AG04449 (cell line): ENCODE results near the gene WBP1L.

ENCODE experiments used
- CTCF ChIA-PET: fragments of 350-600 bp; formaldehyde crosslinking; extraction: SDS; loops from one replicate; lab custom pipeline; 2021; ENCODE audit warnings: antibody characterized with exemption; lab: Yijun Ruan, JAX
- POLR2A ChIA-PET: fragments of 400-600, 350-600 bp; formaldehyde crosslinking; extraction: SDS; loops from one replicate; lab custom pipeline; 2020; ENCODE audit warnings: antibody characterized with exemption, inconsistent platforms; lab: Yijun Ruan, JAX
- DNase-seq: peaks from one replicate; pipeline ENCODE4 v3.0.0-alpha.2; 2010; ENCODE audit warnings: low read depth, low spot score
- H3K4me3 ChIP-seq: 2 replicates; pipeline ENCODE4 v1.5.1; 2011; ENCODE audit warnings: low read depth, mild to moderate bottlenecking, control low read depth, low read length
- TF ChIP-seq, protein P1 (sequence below): IDR thresholded peaks from one replicate; pipeline ENCODE4 v1.5.1; 2011; ENCODE audit warnings: mild to moderate bottlenecking, moderate library complexity, low read length, control low read depth, inconsistent platforms; ENCODE audit not compliant: insufficient read depth; ENCODE audit errors: missing control alignments

WBP1L gene

DNA sequence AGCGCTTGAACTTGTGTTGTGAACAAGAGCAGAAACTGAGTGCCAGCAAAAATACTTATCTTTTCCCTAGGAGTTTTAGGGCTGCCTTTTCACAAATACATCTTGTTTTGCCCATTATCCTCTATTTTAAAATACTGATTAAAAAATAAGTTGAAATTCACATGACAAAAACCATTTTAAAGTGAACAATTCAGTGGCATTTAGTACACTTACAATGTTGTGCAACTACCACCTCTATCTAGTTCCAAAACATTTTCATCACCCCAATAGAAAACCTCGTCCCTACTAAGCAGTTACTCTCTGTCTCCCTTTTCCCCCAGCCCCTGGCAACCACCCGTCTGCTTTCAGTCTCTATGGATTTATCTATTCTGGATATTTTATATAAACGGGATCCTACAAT is 1.4 kb downstream of the WBP1L start:
- TF ChIP-seq, protein P1, sequence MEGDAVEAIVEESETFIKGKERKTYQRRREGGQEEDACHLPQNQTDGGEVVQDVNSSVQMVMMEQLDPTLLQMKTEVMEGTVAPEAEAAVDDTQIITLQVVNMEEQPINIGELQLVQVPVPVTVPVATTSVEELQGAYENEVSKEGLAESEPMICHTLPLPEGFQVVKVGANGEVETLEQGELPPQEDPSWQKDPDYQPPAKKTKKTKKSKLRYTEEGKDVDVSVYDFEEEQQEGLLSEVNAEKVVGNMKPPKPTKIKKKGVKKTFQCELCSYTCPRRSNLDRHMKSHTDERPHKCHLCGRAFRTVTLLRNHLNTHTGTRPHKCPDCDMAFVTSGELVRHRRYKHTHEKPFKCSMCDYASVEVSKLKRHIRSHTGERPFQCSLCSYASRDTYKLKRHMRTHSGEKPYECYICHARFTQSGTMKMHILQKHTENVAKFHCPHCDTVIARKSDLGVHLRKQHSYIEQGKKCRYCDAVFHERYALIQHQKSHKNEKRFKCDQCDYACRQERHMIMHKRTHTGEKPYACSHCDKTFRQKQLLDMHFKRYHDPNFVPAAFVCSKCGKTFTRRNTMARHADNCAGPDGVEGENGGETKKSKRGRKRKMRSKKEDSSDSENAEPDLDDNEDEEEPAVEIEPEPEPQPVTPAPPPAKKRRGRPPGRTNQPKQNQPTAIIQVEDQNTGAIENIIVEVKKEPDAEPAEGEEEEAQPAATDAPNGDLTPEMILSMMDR, result no peak

DNA sequence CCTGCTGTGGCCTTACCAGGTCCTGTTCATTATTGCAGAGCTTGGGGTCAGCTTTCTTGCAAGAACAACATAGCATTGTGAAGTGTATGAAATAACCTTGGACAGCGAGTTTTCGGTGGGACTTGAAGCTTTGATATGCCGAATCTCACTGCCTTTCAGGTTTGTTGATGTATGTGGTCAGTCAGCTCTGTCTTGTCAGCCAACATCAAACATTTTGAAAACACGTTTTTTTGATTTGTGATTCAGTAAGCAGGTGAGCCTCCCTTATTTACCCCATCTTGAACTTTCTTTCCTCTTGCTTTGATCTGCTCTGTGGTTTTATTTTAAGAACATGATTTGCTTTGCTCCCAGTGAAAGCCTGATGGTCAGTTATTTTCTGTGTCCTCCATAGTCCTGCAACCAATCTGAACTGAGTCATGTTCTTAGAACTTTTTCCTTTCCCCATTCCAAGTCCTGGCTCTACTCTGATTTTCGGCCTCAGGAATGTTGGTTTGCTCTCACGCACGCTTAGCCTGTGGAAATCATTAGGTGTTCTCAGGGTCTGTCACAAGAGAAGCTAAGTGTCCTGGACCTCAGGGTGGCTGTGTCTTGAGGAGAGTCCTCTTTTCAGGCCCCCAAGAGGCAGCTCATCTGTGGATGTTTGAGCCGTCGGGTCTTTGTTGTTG is 8.7 kb downstream of the WBP1L start:
- ChIA-PET POLR2A (interaction anchor here (0.8 to 3.4 kb wide), 4 partner anchors 9 to 24 kb away, joined by 4 to 29 read pairs (median 9); partner anchors contain the start of gene WBP1L), CTCF (interaction anchor here (0.6 to 5.2 kb wide), 20 partner anchors 8 to 491 kb away, joined by 3 to 50 read pairs (median 6); partner anchors contain the start of gene WBP1L)
- no peak overlapping the region for H3K4me3 ChIP-seq
- DNase-seq, result peak; percentile 64
- TF ChIP-seq, protein P1, result no peak

More for the DNA sequence above, 1.4 kb downstream of the WBP1L start:
- CTCF ChIA-PET, result interaction anchor here (1.0 to 6.0 kb wide), 7 partner anchors 8 to 499 kb away, joined by 3 to 25 read pairs (median 4); no protein-coding TSS in a partner anchor
- DNase-seq, result no peak
- POLR2A ChIA-PET, result no interaction called here
- H3K4me3 ChIP-seq, result peak overlapping the region; percentile 100

DNA sequence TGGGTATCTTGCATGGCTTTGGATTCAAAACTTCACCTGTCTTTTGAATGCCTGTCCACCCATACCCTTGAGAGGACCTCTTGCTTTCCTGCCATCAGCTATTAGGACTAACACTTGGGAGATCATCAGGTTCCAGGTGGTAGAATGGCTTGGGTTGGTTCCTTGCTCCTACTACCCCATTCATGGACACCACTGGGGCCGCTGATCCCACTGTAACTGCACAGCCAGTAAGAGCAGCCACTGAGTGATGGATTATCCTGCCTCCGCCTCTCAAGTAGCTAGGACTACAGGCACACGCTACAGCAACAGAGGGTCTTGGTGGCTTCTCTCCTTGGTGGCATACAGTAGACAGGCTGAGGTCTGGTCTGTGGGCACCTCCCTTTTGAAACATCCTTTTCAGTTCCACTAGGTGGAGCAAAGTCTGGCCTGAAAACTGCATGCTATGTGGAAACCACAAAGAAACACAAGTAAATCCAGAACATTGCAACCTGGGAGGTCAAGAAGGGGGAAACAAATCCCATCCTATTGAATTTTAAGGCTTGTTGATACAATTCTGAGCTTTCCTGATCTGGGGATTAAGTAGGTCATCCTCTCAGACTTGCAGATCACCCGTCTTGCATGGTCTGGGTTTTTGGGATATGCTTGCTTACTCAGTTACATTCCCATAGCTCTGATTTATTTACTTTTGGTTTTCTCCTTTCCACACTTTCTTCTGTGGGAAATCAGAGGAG is 9.4 kb downstream of the WBP1L start:
- peak; percentile 67 for DNase-seq
- no peak overlapping the region; the same call in 1 of the 2 replicates for H3K4me3 ChIP-seq
- TF ChIP-seq, protein P1, result peak; percentile 58
- POLR2A ChIA-PET, result interaction anchor here (0.8 to 3.4 kb wide), 4 partner anchors 10 to 23 kb away, joined by 4 to 29 read pairs (median 9); partner anchors contain the start of gene WBP1L
- CTCF ChIA-PET, result interaction anchor here (0.9 to 5.2 kb wide), 23 partner anchors 8 to 491 kb away, joined by 3 to 50 read pairs (median 5); partner anchors contain the start of gene WBP1L

DNA sequence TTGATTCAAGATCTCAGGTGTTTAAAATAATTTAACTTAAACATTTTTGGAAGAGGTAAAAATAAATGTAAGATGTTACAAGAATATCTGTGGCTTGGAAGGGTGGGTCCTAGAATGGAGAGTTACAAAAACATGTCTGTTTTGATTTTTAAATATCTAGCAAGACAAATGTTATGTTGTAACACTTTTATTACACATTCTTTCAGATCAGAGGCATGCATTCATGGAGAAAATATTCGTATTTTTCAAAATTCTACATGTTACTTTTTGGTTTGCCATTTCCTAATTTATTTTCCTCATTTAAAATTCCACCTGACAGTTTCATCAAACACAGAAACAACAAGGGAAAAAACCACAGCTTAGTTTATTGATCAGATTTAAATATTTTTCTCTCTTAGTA is 10.0 kb downstream of the WBP1L start:
- H3K4me3 ChIP-seq, result no peak overlapping the region
- POLR2A ChIA-PET, result interaction anchor here (1.9 to 3.4 kb wide), 3 partner anchors 11 to 22 kb away, joined by 8 to 29 read pairs (median 10); partner anchors contain the start of gene WBP1L
- CTCF ChIA-PET, result interaction anchor here (0.9 to 5.2 kb wide), 19 partner anchors 8 to 490 kb away, joined by 3 to 50 read pairs (median 5); partner anchors contain the start of gene WBP1L
- TF ChIP-seq, protein P1, result no peak
- no peak for DNase-seq

DNA sequence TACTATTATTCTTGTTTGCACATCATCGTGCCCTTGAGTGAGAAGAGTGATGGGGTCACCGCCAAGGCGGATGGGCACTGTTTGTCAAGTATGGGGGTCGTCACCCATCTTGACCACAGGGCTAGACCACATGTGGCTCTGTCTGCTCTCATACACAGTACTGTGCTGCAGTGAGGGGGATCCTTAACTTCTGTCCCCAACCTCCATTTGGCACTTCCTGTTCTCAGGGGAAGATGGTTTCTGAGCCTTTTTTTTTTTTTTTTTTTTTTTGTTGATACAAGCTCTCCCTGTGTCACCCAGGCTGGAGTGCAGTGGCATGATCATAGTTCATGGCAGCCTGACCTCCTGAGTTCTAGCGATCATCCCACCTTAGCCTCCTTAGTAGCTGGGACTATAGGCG is 13.6 kb downstream of the WBP1L start:
- POLR2A ChIA-PET, result no interaction called here
- no peak for DNase-seq
- TF ChIP-seq, protein P1, result no peak
- no peak overlapping the region for H3K4me3 ChIP-seq
- CTCF ChIA-PET, result interaction anchor here (1.0 kb wide), 1 partner anchor 17 kb away, joined by 3 read pairs; no protein-coding TSS in a partner anchor
